Erythroblast (primary cell): Measurements from ENCODE around the gene PRDX4.

ENCODE experiments used
- GATA1 ChIP-seq: IDR thresholded peaks from 2 replicates; pipeline ENCODE4 v1.6.1; 2011; ENCODE audit warnings: low read depth, mild to moderate bottlenecking, control low read depth, low read length, moderate library complexity
- POLR2A ChIP-seq: IDR thresholded peaks from 2 replicates; pipeline ENCODE4 v1.6.1; 2011; ENCODE audit warnings: mild to moderate bottlenecking, low read length

DNA sequence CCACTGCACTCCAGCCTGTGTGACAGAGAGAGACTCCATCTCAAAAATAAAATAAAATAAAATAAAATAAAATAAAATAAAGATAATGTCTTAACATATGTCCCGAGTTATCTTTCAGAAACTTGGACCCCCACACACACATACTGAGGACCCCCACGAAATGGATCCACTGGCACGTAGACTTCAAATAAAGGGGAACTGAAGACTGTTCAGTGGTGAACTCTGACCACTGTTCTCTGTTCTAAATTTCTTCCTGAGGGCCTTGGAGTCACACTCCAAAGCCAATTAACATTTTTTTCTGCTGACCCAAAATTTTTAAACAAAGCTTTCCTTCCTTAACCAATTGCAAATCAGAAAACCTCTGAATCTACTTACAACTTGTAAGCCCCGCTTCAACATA is 43.5 kb upstream of the PRDX4 start:
- TF ChIP-seq POLR2A, result no peak
- TF ChIP-seq GATA1, result no peak
